Left ventricle myocardium inferior (tissue), 1 donor: ENCODE results near the gene HEXA. TPM values are rescaled to one million over a fixed set of nuclear protein-coding genes. Genes with fewer than 3 reads are reported as not detected.

Experiments used
- DNase-seq: peaks from one replicate; pipeline ENCODE4 v3.0.0-alpha.2; 2020
- H3K27ac ChIP-seq: fragments of 200-600 bp; replicated peaks from 2 replicates; pipeline ENCODE4 v1.8.0; 2021
- H3K27me3 ChIP-seq: fragments of 200-600 bp; 2 replicates; pipeline ENCODE4 v1.8.0; 2021; ENCODE audit warnings: low read depth
- H3K36me3 ChIP-seq: fragments of 200-600 bp; 2 replicates; pipeline ENCODE4 v1.8.0; 2021
- H3K4me1 ChIP-seq: fragments of 200-600 bp; 2 replicates; pipeline ENCODE4 v1.8.0; 2021
- H3K4me3 ChIP-seq: fragments of 200-600 bp; 2 replicates; pipeline ENCODE4 v1.8.0; 2021; ENCODE audit warnings: mild to moderate bottlenecking, moderate library complexity
- H3K9me3 ChIP-seq: fragments of 200-600 bp; replicated peaks from 2 replicates; pipeline ENCODE4 v1.8.0; 2021
- intact Hi-C: fragments of 100-400 bp; cut with micrococcal nuclease; formaldehyde crosslinking; loops from one replicate; pipeline ENCODE4 v1.11.0; 2022
- total RNA-seq: library from RNA; stranded (reverse); fragmentation: NEBNext Ultra II Directional; extraction: Animal tissue kit (Norgen Biotek cat#: 25700); gene quantifications from one replicate; pipeline ENCODE4 v1.2.1, GENCODE V29; 2021
- TF ChIP-seq, protein P1 (sequence below): fragments of 200-600 bp; IDR thresholded peaks from 2 replicates; pipeline ENCODE4 v1.8.0; 2021; ENCODE audit warnings: antibody characterized with exemption, mild to moderate bottlenecking, borderline replicate concordance
- donor health status: DM: no; HTN: yes; CAD: no; lungs with severe emphysema.

HEXA gene
- total RNA-seq, 1 donor from 2014 or later: 58.9 TPM

DNA sequence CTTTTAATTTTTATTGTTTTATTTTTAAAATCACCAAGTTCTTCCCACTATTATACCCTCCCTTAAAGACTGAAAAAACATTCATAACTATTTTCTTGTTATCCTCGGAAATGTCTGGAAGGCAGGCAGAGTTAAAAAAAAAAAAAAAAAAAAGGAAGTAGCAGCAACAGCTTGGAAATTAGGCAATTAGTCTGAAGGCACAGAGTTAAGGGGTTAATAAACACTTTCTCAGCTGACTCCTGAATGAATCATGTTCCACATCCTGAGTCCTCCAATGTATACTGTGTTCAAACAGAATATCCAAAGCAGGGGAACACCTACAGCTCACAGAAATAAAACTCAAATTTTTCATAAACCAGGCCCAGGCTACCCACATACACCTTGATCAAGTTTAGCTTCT is 5.8 kb downstream of the HEXA start:
- intact Hi-C loops: no loop called here
- H3K36me3 ChIP-seq: peaks cover 12% of the 10 kb centered on the region
- H3K27me3 ChIP-seq: no peaks in the 10 kb centered on the region
- no peak overlapping the region for H3K4me3 ChIP-seq
- peaks cover 44% of the 10 kb centered on the region for H3K4me1 ChIP-seq
- H3K9me3 ChIP-seq: no peaks in the 10 kb centered on the region
- no peak for DNase-seq
- H3K27ac ChIP-seq: no peak overlapping the region
- TF ChIP-seq, protein P1, sequence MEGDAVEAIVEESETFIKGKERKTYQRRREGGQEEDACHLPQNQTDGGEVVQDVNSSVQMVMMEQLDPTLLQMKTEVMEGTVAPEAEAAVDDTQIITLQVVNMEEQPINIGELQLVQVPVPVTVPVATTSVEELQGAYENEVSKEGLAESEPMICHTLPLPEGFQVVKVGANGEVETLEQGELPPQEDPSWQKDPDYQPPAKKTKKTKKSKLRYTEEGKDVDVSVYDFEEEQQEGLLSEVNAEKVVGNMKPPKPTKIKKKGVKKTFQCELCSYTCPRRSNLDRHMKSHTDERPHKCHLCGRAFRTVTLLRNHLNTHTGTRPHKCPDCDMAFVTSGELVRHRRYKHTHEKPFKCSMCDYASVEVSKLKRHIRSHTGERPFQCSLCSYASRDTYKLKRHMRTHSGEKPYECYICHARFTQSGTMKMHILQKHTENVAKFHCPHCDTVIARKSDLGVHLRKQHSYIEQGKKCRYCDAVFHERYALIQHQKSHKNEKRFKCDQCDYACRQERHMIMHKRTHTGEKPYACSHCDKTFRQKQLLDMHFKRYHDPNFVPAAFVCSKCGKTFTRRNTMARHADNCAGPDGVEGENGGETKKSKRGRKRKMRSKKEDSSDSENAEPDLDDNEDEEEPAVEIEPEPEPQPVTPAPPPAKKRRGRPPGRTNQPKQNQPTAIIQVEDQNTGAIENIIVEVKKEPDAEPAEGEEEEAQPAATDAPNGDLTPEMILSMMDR: no peak

DNA sequence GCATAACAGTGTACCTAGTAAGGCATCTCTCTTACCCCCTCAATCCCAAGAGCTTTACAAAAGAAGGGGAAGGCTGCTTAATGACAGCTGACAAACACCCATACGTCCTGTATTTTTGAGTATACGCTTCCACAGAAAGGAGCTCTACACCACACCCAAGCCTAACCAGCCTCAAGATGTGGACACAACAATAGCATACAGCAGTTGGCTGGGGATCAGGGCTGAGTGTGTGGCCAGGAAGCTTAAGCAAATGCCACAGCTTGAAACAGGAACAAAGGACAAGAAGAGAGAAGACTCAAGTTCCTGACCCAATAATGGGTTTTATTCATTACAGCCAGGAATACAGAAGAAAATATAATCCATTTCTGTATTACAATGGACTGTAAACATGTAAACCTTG is 6.9 kb downstream of the HEXA start:
- Histone ChIP-seq H3K4me1 (peaks cover 33% of the 10 kb centered on the region), H3K27me3 (no peaks in the 10 kb centered on the region), H3K4me3 (no peak overlapping the region), H3K9me3 (no peaks in the 10 kb centered on the region), H3K36me3 (peaks cover 12% of the 10 kb centered on the region), H3K27ac (peak overlapping the region; percentile 59)
- peak; percentile 35 for DNase-seq
- intact Hi-C loops: no loop called here
- TF ChIP-seq, protein P1: no peak

DNA sequence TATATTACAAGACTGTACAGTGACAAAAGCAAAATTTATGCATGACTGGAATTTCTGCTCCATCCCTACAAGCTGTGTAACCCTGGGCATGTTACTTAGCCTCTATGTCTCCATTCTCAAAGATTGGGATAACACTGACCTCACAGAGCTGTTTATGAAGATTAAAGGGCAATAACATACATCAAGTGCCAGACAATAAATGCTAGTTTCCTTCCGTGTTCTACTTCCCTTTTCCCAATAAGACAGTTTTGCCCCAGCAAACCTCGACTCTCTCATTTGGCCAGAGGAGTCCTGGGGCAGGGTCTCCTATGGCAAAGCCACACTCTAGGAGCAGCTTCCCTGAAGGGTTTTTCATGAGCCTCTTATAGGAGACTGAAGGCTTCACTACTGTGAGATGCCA is 7.5 kb downstream of the HEXA start:
- H3K36me3 ChIP-seq: peaks cover 12% of the 10 kb centered on the region
- H3K9me3 ChIP-seq: no peaks in the 10 kb centered on the region
- intact Hi-C loops: no loop called here
- no peak for DNase-seq
- no peak overlapping the region for H3K4me3 ChIP-seq
- TF ChIP-seq, protein P1: no peak
- H3K27ac ChIP-seq: peak overlapping the region; percentile 59
- H3K27me3 ChIP-seq: no peaks in the 10 kb centered on the region
- peaks cover 32% of the 10 kb centered on the region for H3K4me1 ChIP-seq

DNA sequence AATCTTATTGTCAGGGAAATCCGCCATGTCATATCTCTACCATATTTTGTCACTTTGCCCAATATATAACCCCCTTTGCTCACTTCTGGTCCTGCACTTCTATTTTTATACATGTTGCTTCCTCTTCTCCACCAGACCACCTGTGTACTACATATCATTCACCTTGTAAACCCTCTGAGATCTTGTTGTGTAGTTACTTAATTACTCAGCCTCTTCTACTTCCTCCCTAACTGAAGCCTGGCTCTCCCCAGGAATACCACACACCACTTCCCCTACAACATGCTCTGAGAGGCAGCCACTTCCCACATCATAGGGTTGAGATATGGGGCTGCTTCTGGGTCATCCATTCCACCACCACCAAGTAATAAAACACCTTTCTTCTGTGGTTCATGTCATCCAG is 10.0 kb downstream of the HEXA start:
- peaks cover 30% of the 10 kb centered on the region for H3K4me1 ChIP-seq
- no peak for DNase-seq
- TF ChIP-seq, protein P1: no peak
- H3K27ac ChIP-seq: no peak overlapping the region
- no peaks in the 10 kb centered on the region for H3K27me3 ChIP-seq
- intact Hi-C loops: no loop called here
- no peaks in the 10 kb centered on the region for H3K9me3 ChIP-seq
- no peak overlapping the region for H3K4me3 ChIP-seq
- H3K36me3 ChIP-seq: peaks cover 12% of the 10 kb centered on the region

DNA sequence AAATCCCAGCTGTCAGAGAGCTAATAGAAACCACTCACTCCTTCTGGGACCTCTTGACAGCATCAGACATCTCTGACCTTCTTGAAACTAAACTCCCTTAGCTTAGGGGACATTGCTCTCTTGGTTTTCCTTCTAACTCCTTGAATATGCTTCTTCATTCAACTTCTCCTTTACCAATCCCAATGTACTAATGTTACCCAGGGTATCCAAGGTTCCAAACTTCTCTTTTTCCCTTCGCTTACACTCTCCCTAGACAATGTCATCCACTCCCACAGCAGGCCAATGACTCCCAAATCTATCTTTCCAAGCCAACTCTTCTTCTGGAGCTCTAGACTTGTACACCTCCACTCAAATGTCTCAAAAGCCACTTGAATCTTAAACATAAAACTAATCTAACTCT is 14.6 kb downstream of the HEXA start:
- H3K27me3 ChIP-seq: no peaks in the 10 kb centered on the region
- H3K27ac ChIP-seq: no peak overlapping the region
- intact Hi-C loops: no loop called here
- H3K36me3 ChIP-seq: peaks cover 4% of the 10 kb centered on the region
- no peaks in the 10 kb centered on the region for H3K9me3 ChIP-seq
- peaks cover 45% of the 10 kb centered on the region for H3K4me1 ChIP-seq
- DNase-seq: no peak
- TF ChIP-seq, protein P1: no peak
- H3K4me3 ChIP-seq: no peak overlapping the region
